ENCODE results near the gene TEDC2.

Gene TEDC2, protein sequence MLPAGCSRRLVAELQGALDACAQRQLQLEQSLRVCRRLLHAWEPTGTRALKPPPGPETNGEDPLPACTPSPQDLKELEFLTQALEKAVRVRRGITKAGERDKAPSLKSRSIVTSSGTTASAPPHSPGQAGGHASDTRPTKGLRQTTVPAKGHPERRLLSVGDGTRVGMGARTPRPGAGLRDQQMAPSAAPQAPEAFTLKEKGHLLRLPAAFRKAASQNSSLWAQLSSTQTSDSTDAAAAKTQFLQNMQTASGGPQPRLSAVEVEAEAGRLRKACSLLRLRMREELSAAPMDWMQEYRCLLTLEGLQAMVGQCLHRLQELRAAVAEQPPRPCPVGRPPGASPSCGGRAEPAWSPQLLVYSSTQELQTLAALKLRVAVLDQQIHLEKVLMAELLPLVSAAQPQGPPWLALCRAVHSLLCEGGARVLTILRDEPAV

DNA sequence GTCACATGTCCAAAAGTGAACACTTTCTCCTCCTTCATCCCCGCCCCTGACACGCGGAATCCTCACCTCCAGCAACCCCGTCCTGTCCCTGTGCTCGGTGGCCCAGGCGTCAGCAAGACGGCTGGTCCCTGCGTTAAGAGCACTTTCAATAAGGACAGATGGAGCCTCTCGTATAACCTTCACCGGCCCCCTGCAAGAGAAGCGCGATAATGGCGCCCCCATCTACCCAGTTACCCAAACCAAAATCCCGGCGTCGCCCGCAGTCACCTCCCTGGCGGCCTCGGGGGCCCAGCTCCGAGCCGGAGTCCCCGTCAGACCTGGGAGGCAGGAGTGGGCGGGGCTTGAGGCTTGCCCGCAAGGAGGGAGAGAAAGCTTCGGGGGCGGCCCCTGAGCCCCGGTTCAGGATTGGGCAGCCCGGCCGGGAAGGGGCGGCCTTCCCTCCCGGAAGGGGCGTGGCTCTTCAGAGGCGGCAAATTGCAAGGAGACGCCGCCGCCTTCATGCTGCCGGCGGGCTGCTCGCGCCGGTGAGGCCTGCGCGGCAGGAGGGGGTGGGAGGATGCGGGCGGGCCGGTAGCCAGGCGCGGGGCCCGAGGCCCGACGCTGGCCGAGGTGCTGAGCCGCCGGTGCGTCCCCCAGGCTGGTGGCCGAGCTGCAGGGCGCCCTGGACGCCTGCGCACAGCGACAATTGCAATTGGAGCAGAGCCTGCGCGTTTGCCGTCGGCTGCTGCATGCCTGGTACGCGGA lies at the start of gene TEDC2:
TEDC2 (plus strand) TSS at position 463 of the 744 bp plus-strand sequence; CDS start at position 499, 36 bp downstream.
- TF ChIP-seq, protein P1, sequence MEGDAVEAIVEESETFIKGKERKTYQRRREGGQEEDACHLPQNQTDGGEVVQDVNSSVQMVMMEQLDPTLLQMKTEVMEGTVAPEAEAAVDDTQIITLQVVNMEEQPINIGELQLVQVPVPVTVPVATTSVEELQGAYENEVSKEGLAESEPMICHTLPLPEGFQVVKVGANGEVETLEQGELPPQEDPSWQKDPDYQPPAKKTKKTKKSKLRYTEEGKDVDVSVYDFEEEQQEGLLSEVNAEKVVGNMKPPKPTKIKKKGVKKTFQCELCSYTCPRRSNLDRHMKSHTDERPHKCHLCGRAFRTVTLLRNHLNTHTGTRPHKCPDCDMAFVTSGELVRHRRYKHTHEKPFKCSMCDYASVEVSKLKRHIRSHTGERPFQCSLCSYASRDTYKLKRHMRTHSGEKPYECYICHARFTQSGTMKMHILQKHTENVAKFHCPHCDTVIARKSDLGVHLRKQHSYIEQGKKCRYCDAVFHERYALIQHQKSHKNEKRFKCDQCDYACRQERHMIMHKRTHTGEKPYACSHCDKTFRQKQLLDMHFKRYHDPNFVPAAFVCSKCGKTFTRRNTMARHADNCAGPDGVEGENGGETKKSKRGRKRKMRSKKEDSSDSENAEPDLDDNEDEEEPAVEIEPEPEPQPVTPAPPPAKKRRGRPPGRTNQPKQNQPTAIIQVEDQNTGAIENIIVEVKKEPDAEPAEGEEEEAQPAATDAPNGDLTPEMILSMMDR (IDR thresholded peaks at IDR 0.05) = no peak

DNA sequence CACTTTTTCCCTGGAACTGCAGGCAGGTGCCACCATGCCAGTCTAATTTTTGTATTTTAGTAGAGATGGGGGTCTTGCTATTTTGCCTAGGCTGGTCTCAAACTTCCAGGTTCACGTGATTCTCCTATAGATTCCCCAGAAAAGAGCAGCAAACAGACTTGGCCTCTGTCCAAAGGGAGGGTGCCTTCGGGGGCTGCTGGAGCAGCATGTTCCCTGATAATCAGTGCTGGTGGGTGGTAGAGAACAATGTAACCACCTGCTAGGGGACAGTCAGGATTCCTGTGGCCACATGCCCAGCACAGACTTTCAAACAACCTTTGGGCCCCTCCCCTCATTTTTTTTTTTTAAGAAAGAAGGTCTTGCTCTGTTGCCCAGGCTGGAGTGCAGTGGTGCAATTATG lies 44.8 kb upstream of the TEDC2 start:
- TF ChIP-seq, protein P1 (IDR thresholded peaks at IDR 0.05) = no peak

DNA sequence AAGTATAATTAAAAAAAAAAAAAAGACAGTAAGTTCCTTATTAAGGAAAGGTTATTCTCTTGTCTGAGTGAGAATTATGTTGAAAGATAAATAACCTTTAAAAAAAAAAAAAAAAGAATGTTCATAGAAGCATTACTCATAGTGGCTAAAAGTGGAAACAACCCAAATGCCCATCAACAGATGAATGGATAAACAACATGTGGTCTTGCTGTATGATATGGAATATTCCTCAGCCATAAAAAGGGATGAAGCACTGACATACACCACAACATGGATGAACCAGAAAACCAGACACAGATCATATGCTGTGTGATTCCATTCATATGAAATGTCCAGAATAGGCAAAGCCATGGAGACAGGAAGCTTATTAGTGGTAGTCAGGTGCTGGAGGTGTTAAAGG lies 39.9 kb upstream of the TEDC2 start:
- TF ChIP-seq, protein P1 (IDR thresholded peaks at IDR 0.05) = no peak

DNA sequence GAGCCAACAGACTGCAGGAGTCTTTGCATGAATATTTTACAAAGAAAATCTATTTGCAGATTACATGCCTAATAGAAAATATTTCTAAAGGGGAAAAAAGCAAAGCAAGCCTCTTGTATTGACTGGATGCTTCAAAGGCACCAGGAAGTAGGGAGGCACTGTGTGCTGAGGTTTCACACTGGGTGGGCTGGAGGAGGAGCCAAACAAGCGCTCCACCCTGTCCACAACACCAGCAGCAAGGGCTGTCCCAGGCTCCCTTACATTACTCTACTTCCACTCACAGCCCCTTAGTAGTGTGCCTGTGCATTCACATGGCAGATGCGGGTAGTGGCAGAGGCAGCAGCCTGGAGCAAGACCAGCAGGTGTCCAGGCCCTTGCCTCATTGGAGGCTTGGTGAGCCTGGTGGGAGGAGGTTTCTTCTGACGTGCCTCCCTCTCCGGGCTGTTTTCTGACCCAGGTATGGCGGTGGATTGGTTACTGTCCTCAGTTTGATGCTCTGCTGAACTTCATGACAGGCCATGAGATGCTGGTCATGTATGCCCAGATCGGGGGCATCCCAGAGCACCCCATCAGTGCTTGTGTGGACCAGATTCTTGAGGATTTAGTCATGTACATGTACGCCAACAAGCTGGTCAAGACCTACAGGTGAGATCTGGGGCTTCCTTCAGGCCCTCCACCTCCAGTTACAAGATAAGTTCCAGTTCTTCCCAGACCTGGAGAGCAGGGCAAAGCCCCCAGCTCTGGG lies 37.6 kb upstream of the TEDC2 start:
- TF ChIP-seq, protein P1 (IDR thresholded peaks at IDR 0.05) = no peak

DNA sequence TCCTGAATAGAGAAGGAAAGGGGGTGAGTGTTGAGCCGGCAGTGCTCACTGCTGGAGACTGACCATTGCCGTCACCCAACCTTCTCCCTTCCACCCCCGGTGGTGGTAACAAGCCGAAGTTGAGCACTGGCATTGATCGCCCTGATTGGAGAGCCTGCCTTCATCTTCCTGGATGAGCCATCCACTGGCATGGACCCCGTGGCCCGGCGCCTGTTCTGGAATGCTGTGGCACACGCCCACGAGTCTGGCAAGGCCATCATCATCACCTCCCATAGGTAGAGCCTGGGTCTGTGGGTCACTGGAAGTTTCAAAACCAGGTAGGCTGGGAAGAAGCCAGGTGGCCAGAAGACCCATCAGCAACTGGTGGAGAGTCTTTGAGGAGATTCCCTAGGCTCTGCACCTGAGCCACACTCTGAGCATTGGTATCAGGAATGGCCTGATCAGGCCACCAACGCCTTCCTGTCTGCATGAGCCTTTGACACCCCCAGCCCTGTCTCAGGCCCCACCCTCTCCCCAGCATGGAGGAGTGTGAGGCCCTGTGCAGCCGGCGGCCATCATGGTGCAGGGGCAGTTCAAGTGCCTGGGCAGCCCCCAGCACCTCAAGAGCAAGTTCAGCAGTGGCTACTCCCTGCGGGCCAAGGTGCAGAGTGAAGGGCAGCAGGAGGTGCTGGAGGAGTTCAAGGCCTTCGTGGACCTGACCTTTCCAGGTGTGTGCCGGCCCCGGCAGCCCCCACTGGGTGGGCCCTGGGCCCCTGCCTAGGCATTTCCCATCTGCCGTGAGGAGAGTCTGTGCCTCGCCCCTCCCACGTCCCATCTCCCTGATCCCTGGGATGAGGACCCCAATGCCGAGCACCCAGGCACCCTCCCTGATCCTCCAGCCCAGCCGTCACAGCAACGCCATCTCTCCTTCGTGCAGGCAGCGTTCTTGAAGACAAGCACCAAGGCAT lies 35.6 kb upstream of the TEDC2 start:
- TF ChIP-seq, protein P1 (IDR thresholded peaks at IDR 0.05) = no peak

DNA sequence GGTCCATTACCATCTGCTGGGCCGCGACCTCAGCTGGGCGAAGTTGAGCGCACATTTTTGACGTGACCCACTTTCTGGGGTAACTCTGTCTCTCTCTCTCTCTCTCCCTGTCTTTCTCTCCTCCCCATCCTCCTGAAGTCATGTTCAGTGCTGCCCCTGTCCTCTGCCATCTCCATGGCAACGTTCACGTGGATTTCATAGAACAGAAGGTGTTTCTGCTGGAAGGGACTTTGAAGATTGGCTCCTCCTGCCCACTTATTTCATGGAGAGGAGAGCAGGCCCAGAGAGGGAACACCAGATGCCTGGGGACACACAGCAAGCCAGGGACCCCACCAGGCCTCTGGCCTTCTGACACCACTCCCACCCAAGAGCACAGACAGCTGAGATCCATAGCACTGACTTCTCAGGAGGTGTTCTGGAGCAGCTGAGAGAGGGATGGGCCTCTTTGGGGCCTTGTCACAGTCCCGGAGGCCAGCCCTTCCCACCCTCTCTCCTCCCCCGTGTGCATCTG lies 34.8 kb upstream of the TEDC2 start:
- TF ChIP-seq, protein P1 (IDR thresholded peaks at IDR 0.05) = no peak

All from LNCAP (cell line).